Measurements from ENCODE around the gene ACBD3.

DNA sequence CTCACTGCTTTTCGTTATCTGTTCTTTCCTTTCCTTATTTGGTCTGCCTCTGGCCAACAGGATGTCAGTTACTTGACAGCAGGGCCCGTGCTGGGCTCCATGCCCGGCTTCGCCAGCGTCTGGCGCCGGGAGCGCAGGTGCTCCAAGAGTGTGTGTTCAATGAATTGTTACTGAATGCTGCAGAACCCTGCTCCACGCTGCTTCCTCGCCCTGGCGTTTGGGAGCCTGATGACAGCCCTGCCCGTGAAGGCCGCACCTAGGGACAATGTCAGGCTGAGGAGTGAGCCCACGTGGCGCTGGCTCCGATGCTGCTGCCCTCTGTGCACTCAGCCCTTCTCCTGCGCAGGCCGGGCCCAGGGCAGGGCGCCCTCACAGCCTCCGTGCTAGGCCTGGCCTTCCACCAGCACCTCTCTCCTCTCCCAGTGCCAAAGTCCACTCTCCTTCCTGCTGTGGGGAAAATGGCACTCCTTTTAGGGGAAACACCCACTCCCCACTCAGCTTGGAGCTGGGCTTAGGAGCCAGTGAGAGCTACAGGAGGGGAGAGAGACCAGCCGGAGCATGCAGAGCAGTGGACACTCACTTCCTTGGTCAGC is 51.4 kb downstream of the ACBD3 start:
- TF ChIP-seq, protein P1, sequence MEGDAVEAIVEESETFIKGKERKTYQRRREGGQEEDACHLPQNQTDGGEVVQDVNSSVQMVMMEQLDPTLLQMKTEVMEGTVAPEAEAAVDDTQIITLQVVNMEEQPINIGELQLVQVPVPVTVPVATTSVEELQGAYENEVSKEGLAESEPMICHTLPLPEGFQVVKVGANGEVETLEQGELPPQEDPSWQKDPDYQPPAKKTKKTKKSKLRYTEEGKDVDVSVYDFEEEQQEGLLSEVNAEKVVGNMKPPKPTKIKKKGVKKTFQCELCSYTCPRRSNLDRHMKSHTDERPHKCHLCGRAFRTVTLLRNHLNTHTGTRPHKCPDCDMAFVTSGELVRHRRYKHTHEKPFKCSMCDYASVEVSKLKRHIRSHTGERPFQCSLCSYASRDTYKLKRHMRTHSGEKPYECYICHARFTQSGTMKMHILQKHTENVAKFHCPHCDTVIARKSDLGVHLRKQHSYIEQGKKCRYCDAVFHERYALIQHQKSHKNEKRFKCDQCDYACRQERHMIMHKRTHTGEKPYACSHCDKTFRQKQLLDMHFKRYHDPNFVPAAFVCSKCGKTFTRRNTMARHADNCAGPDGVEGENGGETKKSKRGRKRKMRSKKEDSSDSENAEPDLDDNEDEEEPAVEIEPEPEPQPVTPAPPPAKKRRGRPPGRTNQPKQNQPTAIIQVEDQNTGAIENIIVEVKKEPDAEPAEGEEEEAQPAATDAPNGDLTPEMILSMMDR (IDR thresholded peaks at IDR 0.05): no peak
- TF ChIP-seq POLR2A (IDR thresholded peaks at IDR 0.05): no peak

All from uterus (tissue), 2 donors.